Measurements from ENCODE around the gene FN1. TPM values are rescaled to one million over a fixed set of nuclear protein-coding genes. Genes with fewer than 3 reads are reported as not detected.

FN1 gene
- 452 and 3,127 TPM in 2 replicates for total RNA-seq

DNA sequence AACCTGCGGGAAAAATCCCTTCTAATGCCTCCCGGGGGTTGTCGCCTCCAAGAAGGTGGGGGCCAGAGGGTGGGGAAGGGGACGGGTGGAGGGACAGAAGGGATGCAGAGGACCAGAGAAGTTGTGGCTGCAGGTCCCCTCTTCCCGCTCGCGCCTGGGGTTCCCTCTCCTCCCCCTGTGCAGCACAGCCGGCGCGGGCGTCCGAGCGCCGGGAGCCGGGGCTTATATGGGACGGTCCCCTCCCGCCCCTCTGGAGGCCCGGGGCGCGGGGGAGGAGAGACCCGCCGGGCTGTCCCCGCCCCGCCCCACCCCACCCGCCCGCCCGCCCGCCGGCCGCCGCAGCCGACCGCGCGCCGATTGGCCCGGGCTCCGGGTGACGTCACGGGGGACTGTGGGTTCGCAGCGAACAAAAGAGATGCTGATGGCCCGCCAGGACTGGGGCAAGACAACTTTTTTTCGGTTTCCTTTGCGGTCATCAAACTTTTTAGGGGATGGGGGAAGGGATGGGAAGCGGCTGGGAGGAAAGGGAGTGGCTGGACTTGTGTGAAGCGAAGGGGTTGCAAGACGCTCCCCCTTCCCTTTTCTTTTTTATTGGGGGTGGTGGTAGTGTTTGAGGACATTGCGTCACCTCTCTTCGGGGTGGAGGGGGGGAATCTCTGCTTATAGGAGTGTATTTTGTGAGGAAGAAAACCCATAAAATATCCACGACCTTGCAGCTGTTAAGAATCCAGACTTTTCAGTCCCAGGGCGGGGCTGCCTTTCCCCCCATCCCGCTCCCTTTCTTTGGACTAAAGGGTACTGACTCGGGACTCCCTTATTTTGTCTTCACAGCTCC lies at the start of gene FN1:
Gene FN1, minus strand, starts transcription at position 199 of the 835 bp plus-strand sequence. CDS start 266 bp downstream, outside the sequence.

DNA sequence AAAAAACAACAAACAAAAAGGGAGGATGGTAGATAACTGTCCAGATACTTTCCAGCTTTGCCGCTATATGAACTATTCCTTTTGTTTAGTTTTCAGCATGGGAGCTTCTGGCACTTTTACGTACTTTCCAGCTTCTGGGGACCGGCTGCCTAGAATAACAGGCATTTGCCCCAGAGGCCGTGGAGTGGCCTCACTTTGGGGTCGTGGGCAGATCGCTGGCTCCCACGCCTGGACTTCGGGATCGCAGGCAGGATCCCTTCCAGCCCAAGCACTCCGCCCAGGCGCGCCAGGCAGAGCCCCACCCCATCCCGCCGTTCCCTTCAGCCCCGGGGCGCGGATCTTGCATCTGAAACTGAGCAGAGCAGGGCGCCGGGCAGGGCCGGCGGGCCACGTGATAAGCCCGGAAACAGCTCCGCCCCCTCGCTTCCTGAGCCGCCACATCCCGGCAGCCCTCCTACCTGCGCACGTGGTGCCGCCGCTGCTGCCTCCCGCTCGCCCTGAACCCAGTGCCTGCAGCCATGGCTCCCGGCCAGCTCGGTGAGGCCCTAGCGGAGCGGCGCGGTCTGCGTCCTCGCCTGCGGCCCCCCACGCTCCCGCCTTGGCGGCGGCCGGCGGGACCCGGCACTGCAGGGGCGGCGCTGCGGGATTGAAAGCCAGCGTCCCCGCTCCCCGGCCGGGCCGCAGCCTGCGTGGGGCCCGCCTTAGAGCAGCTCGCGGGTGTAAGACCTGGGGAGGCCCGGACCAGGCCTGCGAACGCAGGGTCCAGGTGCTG lies 124.1 kb downstream of the FN1 start, which contains the start of gene ATIC:
Gene ATIC, plus strand, starts transcription at position 435 of the 772 bp plus-strand sequence. Its CDS starts 84 bp downstream, at position 519.

Other genes with a start within 250 kb of the FN1 start
- gene ATIC, start 124.0 kb downstream of the FN1 start, total RNA-seq: 9.9 and 35.7 TPM in 2 replicates

All from bladder microvascular endothelial cell (primary cell).